NCI-H1048 (cell line): ENCODE results near the gene C17orf67.
"Not testable (repeated sequence)": the region's sequence is repeated elsewhere in the genome, so short reads cannot be mapped to it uniquely, and the experiment has no call there.

Source experiments
- DNase-seq: peaks from one replicate; lab custom pipeline; 2025; lab: John Stamatoyannopoulos, UW

Gene C17orf67

GRCh38 chr17:56773124-56773523 is 60.6 kb downstream of the C17orf67 start:
- no peak for DNase-seq

GRCh38 chr17:56772442-56772841 is 61.3 kb downstream of the C17orf67 start:
- no peak for DNase-seq

GRCh38 chr17:56771975-56772374 is 61.7 kb downstream of the C17orf67 start:
- no peak for DNase-seq

GRCh38 chr17:56771563-56771962 is 62.2 kb downstream of the C17orf67 start:
- no peak for DNase-seq

- DNase-seq, result no peak
These were observed 63.3 kb downstream of the C17orf67 start for GRCh38 chr17:56770427-56770826.

GRCh38 chr17:56765449-56765848 is 68.3 kb downstream of the C17orf67 start:
- DNase-seq, result no peak

- DNase-seq, result no peak
These were observed 70.7 kb downstream of the C17orf67 start for GRCh38 chr17:56762988-56763387.

- DNase-seq, result no peak
These were observed 71.6 kb downstream of the C17orf67 start for GRCh38 chr17:56762144-56762543.

GRCh38 chr17:56761387-56761786 is 72.3 kb downstream of the C17orf67 start:
- no peak for DNase-seq

- not testable (repeated sequence) for DNase-seq
These were observed 76.1 kb downstream of the C17orf67 start for GRCh38 chr17:56757611-56758010.

- DNase-seq, result no peak
These were observed 77.2 kb downstream of the C17orf67 start for GRCh38 chr17:56756536-56756935.

GRCh38 chr17:56755310-56755709 is 78.4 kb downstream of the C17orf67 start:
- DNase-seq, result no peak

GRCh38 chr17:56754523-56755208 is 79.1 kb downstream of the C17orf67 start:
- DNase-seq, result no peak

GRCh38 chr17:56752263-56752836 is 81.4 kb downstream of the C17orf67 start:
- DNase-seq, result no peak

- no peak for DNase-seq
These were observed 82.5 kb downstream of the C17orf67 start for GRCh38 chr17:56751145-56751738.

GRCh38 chr17:56744721-56745120 is 89.0 kb downstream of the C17orf67 start:
- DNase-seq, result no peak

GRCh38 chr17:56742601-56743000 is 91.1 kb downstream of the C17orf67 start:
- DNase-seq, result no peak
